Measurements from ENCODE around the gene EPHB4.

Gene EPHB4

GRCh38 chr7:100837099-100837836, 9.9 kb upstream of the EPHB4 start (continued):
- peak; percentile 93; the same call in 1 of the 2 replicates for TF ChIP-seq ZNF561 (tag by site-specific recombination; IDR thresholded peaks at IDR 0.05; ENCODE audit: borderline replicate concordance)
- TF ChIP-seq ZNF645 (tag by site-specific recombination; IDR thresholded peaks at IDR 0.05) = no peak
- no peak for TF ChIP-seq ZNF26 (tag by site-specific recombination; IDR thresholded peaks at IDR 0.05)
- TF ChIP-seq KLF1 (tag by site-specific recombination; IDR thresholded peaks at IDR 0.05) = peak; percentile 57
- no peak for TF ChIP-seq ZNF830 (tag by site-specific recombination; IDR thresholded peaks at IDR 0.05; ENCODE audit: low read depth)
- TF ChIP-seq ZSCAN18 (tag by site-specific recombination; IDR thresholded peaks at IDR 0.05) = peak; percentile 82
- TF ChIP-seq BCL11B (tag by site-specific recombination; IDR thresholded peaks at IDR 0.05; ENCODE audit: low read depth) = no peak
- no peak for TF ChIP-seq ZNF416 (tag by site-specific recombination; IDR thresholded peaks at IDR 0.05)
- TF ChIP-seq ZNF777 (tag by site-specific recombination; IDR thresholded peaks at IDR 0.05; ENCODE audit: borderline replicate concordance) = no peak
- no peak for TF ChIP-seq ZNF626 (tag by site-specific recombination; IDR thresholded peaks at IDR 0.05)
- no peak for TF ChIP-seq HOXC10 (CRISPR knock-in tag; IDR thresholded peaks at IDR 0.05)
- no peak for TF ChIP-seq ZNF548 (tag by site-specific recombination; IDR thresholded peaks at IDR 0.05)
- TF ChIP-seq ZNF585B (tag by site-specific recombination; IDR thresholded peaks at IDR 0.05) = no peak
- TF ChIP-seq ZSCAN30 (tag by site-specific recombination; IDR thresholded peaks at IDR 0.05) = peak; percentile 98
- peak; percentile 82 for TF ChIP-seq ZNF366 (tag by site-specific recombination; conservative IDR thresholded peaks at IDR 0.05)
- no peak for TF ChIP-seq ZNF658 (tag by site-specific recombination; IDR thresholded peaks at IDR 0.05)
- TF ChIP-seq ZNF623 (tag by site-specific recombination; IDR thresholded peaks at IDR 0.05) = no peak
- no peak for TF ChIP-seq ZNF529 (tag by site-specific recombination; IDR thresholded peaks at IDR 0.05; ENCODE audit: insufficient replicate concordance)
- no peak for TF ChIP-seq ZNF664 (tag by site-specific recombination; IDR thresholded peaks at IDR 0.05)
- TF ChIP-seq FEZF1 (tag by site-specific recombination; IDR thresholded peaks at IDR 0.05) = peak; percentile 74
- peak; percentile 82 for TF ChIP-seq ZBTB20 (tag by site-specific recombination; IDR thresholded peaks at IDR 0.05)
- no peak for TF ChIP-seq ZNF10 (tag by site-specific recombination; IDR thresholded peaks at IDR 0.05)
- no peak; the same call in 1 of the 2 replicates for TF ChIP-seq ZSCAN4 (tag by site-specific recombination; IDR thresholded peaks at IDR 0.05)
- peak; percentile 98 for TF ChIP-seq ZNF501 (tag by site-specific recombination; IDR thresholded peaks at IDR 0.05)
- 0 out of 2 replicates have a peak, but pooled peaks have one; percentile 47 for TF ChIP-seq PBX3 (CRISPR knock-in tag; IDR thresholded peaks at IDR 0.05)
- TF ChIP-seq PRDM2 (tag by site-specific recombination; IDR thresholded peaks at IDR 0.05; ENCODE audit: borderline replicate concordance) = no peak
- no peak for TF ChIP-seq ZNF266 (tag by site-specific recombination; IDR thresholded peaks at IDR 0.05; ENCODE audit: low read depth)
